Right ventricle myocardium superior (tissue), 1 donor: ENCODE measurements around the gene EIF3L. TPM values are rescaled to one million over a fixed set of nuclear protein-coding genes. Genes with fewer than 3 reads are reported as not detected.
"Not testable (repeated sequence)": the region's sequence is repeated elsewhere in the genome, so short reads cannot be mapped to it uniquely, and the experiment has no call there.

ENCODE experiments used
- ATAC-seq: fragments of 200-7000 bp; cut with Tn5 transposase; one replicate; pipeline ENCODE4 v1.9.1; 2020; ENCODE audit warnings: mild to moderate bottlenecking; ENCODE audit not compliant: poor library complexity
- DNase-seq: peaks from one replicate; pipeline ENCODE4 v3.0.0-alpha.2; 2020
- intact Hi-C: fragments of 100-400 bp; cut with DNase I; formaldehyde crosslinking; loops from one replicate; pipeline ENCODE4 v1.11.2; 2022
- long read RNA-seq: library from polyadenylated mRNA; unstranded; transcript quantifications from one replicate; pipeline ENCODE4 v2.0.0, GENCODE V29; 2021
- total RNA-seq: library from RNA; stranded (reverse); fragmentation: NEBNext Ultra II Directional; extraction: Animal tissue kit (Norgen Biotek cat#: 25700); gene quantifications from one replicate; pipeline ENCODE4 v1.2.1, GENCODE V29; 2021
- donor health status: DM: no; HTN: yes; CAD: no; lungs with severe emphysema.

The EIF3L gene
- total RNA-seq, result 326 TPM
- long read RNA-seq, transcript EIF3L-203 (13 exons, 3,220 nt), result major isoform, 536 of 597 reads
- long read RNA-seq, partial matches to known transcripts, result 33 of 597 reads
- long read RNA-seq, other reads (novel, unspliced or antisense), result 27 of 597 reads

- intact Hi-C loops, result no loop called here
- ATAC-seq, result peak; percentile 94
Measured at GRCh38 chr22:37849089-37849751, at the start of gene EIF3L. Gene EIF3L, plus strand, starts transcription at chr22:37849419. Its CDS starts 31 bp downstream, at chr22:37849450.

GRCh38 chr22:37799979-37800378 lies 49.2 kb upstream of the EIF3L start:
- ATAC-seq, DNase-seq, intact Hi-C loops: not testable (repeated sequence)

More at GRCh38 chr22:37849089-37849751, at the start of gene EIF3L:
- DNase-seq, result peak; percentile 94

DNA sequence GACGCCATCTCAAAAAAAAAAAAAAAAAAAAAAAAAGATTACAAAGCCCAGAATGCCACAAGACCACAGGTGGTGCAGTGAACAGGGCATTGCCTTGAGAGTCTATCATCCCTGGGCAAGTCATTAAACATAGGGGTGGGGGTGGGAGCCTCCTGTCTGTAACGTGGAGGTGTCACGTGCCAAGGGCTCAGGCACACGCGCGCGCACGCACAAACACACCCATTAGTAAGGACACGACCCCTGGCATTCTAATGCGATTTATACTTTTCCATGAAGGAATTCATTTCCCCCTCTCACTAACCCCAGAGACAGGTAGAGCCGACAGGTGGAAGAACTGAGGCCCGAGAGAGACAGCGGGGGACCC lies 47.3 kb upstream of the EIF3L start:
- intact Hi-C loops, result no loop called here
- no peak for ATAC-seq
- no peak for DNase-seq

GRCh38 chr22:37802310-37803194 lies 46.7 kb upstream of the EIF3L start:
- DNase-seq (peak; percentile 81), ATAC-seq (peak; percentile 52)
- intact Hi-C loops, result no loop called here

GRCh38 chr22:37803195-37803638 lies 46.0 kb upstream of the EIF3L start:
- ATAC-seq (no peak), DNase-seq (no peak)
- intact Hi-C loops, result no loop called here

- ATAC-seq, result no peak
- no peak for DNase-seq
- intact Hi-C loops, result no loop called here
Measured at GRCh38 chr22:37803639-37804351, 45.4 kb upstream of the EIF3L start.

DNA sequence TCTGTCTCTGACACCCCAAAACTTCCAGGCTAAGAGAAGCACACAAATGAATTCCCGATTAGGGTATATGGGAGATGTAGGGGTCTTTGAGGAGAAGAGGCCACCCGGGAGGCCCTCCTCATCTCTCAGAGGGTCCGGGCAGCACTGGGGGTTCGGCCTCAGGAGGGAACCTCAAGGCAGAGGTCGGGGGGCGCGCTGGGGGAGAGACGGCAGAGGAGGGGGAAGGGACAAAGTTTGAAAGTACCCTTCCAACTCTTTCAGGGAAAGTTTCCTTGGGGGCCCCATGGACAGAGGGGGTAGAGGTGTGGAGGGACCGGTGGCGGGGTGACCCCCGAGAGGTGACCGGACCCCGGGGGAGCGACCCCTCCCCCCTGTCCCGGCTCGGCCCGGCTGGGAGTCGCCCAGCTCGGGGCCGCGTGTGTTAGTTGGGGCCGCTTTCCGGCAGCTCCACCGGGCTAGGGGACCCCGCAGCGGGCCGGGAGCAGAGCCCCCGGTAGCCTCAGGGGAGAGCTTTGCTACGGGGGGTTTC lies 44.8 kb upstream of the EIF3L start:
- no peak for DNase-seq

DNA sequence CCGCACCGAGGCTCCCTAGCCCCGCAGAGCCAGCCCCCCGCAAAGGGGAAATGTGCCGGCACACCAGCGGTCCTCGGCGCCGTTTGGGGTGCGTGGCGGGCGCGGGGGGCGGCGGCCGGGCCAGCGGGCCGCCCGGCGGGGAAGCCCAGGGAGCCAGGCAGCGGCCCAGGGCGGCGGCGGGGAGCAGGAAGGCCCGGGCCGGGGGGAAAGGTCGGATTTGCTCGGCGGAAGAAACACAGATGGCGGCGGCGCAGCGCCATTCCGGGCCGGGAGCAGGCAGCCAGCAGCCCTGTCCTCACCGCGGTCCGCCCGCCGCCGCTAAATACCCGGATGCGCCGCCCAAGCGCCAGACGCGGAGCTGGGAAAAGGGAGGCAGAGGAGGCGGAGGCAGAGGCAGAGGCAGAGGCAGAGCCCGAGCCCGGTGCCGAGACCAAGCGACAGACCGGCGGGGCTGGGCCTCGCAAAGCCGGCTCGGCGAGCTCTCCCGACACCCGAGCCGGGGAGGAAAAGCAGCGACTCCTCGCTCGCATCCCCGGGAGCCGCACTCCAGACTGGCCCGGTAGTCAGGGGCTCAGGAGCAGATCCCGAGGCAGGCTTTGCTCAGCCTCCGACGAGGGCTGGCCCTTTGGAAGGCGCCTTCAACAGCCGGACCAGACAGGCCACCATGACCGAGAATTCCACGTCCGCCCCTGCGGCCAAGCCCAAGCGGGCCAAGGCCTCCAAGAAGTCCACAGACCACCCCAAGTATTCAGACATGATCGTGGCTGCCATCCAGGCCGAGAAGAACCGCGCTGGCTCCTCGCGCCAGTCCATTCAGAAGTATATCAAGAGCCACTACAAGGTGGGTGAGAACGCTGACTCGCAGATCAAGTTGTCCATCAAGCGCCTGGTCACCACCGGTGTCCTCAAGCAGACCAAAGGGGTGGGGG lies 44.1 kb upstream of the EIF3L start:
- intact Hi-C loops, result no loop called here
- peak; percentile 94 for DNase-seq
- ATAC-seq, result peak; percentile 63

More for the DNA sequence above, 44.8 kb upstream of the EIF3L start:
- intact Hi-C loops, result no loop called here
- ATAC-seq, result no peak

- ATAC-seq (no peak), DNase-seq (no peak)
- intact Hi-C loops, result no loop called here
Measured at GRCh38 chr22:37805810-37806277, 43.4 kb upstream of the EIF3L start.

- DNase-seq, result no peak
- intact Hi-C loops, result no loop called here
- no peak for ATAC-seq
Measured at GRCh38 chr22:37806409-37807333, 42.5 kb upstream of the EIF3L start.

- intact Hi-C loops, result no loop called here
- ATAC-seq (peak; percentile 90), DNase-seq (peak; percentile 97)
Measured at GRCh38 chr22:37807410-37808293, 41.6 kb upstream of the EIF3L start, which contains the start of gene GCAT. Gene GCAT, plus strand, starts transcription at chr22:37807934. Its CDS starts 34 bp downstream, at chr22:37807968.

DNA sequence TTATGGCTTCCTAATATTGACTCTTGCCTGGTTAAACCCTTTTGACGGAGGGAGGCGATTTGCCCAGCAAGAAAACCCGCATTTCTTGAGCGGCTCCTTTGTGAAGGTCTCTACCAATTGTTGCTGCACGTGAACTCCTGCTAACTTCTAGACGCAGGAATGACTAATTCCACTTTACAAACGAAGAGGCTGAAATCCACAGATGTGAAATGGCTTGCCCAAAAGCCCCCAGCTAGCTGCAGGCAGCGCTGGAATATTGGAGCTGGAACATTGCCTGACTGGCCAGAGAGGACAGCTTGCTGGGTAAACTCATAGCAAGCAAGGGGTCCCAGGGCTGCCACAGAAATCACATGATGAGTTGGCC lies 40.9 kb upstream of the EIF3L start:
- intact Hi-C loops, result no loop called here
- DNase-seq (no peak), ATAC-seq (no peak)

- ATAC-seq (no peak), DNase-seq (no peak)
- intact Hi-C loops, result no loop called here
Measured at GRCh38 chr22:37809672-37810333, 39.4 kb upstream of the EIF3L start.

GRCh38 chr22:37811867-37812266 lies 37.4 kb upstream of the EIF3L start:
- ATAC-seq, result no peak
- intact Hi-C loops, result no loop called here

More at GRCh38 chr22:37811867-37812266, 37.4 kb upstream of the EIF3L start:
- no peak for DNase-seq
